Lower leg skin (tissue), 3 donors: ENCODE data around the gene EDRF1.

Experiments
- POLR2A ChIP-seq, 2 donors: fragments of 450-650 bp; IDR thresholded peaks; one replicate each; pipeline ENCODE4 v1.6.1; 2016 to 2017; ENCODE audit warnings: antibody characterized with exemption in 2 of 2, mild to moderate bottlenecking in 1 of 2, moderate library complexity in 1 of 2
- TF ChIP-seq, protein P1 (sequence below), 3 donors: fragments of 450-650 bp; IDR thresholded peaks; one replicate each; pipeline ENCODE4 v1.5.1; 2016; ENCODE audit warnings: antibody characterized with exemption in 3 of 3, mild to moderate bottlenecking in 3 of 3, moderate library complexity in 2 of 3

DNA sequence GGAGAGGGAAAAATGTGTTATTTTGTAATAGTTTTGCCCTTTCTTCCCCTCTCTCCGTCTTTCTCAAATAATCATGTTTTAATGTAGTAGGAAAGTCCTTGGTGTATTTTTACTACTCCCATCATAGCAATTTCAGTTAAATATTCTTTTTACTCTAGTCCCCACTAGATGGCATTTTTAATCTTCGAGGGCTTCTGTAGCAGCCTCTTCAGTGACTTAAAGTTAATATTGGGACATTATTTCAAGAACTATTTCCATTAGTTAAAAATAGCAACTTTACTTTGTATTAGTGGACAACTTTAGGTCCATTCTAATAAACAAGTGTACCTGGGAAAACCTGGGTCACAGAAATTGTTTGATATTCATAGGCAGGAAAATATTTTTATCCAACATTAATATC is 23.0 kb downstream of the EDRF1 start:
- TF ChIP-seq, protein P1, sequence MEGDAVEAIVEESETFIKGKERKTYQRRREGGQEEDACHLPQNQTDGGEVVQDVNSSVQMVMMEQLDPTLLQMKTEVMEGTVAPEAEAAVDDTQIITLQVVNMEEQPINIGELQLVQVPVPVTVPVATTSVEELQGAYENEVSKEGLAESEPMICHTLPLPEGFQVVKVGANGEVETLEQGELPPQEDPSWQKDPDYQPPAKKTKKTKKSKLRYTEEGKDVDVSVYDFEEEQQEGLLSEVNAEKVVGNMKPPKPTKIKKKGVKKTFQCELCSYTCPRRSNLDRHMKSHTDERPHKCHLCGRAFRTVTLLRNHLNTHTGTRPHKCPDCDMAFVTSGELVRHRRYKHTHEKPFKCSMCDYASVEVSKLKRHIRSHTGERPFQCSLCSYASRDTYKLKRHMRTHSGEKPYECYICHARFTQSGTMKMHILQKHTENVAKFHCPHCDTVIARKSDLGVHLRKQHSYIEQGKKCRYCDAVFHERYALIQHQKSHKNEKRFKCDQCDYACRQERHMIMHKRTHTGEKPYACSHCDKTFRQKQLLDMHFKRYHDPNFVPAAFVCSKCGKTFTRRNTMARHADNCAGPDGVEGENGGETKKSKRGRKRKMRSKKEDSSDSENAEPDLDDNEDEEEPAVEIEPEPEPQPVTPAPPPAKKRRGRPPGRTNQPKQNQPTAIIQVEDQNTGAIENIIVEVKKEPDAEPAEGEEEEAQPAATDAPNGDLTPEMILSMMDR (IDR thresholded peaks at IDR 0.05), result no peak
- no peak for TF ChIP-seq POLR2A (IDR thresholded peaks at IDR 0.05)
